HG02981 (cell line): ENCODE data around the gene NOC2L.

Source experiments
- ATAC-seq: cut with Tn5 transposase; IDR thresholded peaks from one replicate; pipeline ENCODE4 v1.9.1; 2021; ENCODE audit warnings: mild to moderate bottlenecking, moderate library complexity; ENCODE audit not compliant: unreplicated experiment

The NOC2L gene

GRCh38 chr1:975896-976683 is 17.0 kb upstream of the NOC2L start:
- ATAC-seq = peak; percentile 57

- ATAC-seq = no peak
These were observed 16.3 kb upstream of the NOC2L start for GRCh38 chr1:975365-975764.

- ATAC-seq = no peak
These were observed 15.8 kb upstream of the NOC2L start for GRCh38 chr1:974687-975328.

- no peak for ATAC-seq
These were observed 15.2 kb upstream of the NOC2L start for GRCh38 chr1:974293-974640.

GRCh38 chr1:973459-974292 is 14.6 kb upstream of the NOC2L start:
- no peak for ATAC-seq

- no peak for ATAC-seq
These were observed 13.8 kb upstream of the NOC2L start for GRCh38 chr1:972726-973458.

GRCh38 chr1:971751-972506 is 12.9 kb upstream of the NOC2L start:
- no peak for ATAC-seq

GRCh38 chr1:970973-971730 is 12.1 kb upstream of the NOC2L start:
- ATAC-seq = no peak

GRCh38 chr1:970242-970972 is 11.4 kb upstream of the NOC2L start:
- ATAC-seq = no peak

GRCh38 chr1:969260-969855 is 10.3 kb upstream of the NOC2L start:
- no peak for ATAC-seq

GRCh38 chr1:967466-968343 is 8.6 kb upstream of the NOC2L start:
- ATAC-seq = no peak

- peak; percentile 58 for ATAC-seq
These were observed 7.7 kb upstream of the NOC2L start for GRCh38 chr1:966704-967300.

- ATAC-seq = no peak
These were observed 7.2 kb upstream of the NOC2L start, which contains the start of gene PLEKHN1 for GRCh38 chr1:966135-966703. Gene PLEKHN1 (plus strand): TSS chr1:966482. CDS start chr1:966532, 50 bp downstream.

- no peak for ATAC-seq
These were observed 6.6 kb upstream of the NOC2L start for GRCh38 chr1:965526-966134.

- no peak for ATAC-seq
These were observed 5.9 kb upstream of the NOC2L start for GRCh38 chr1:964691-965525.
